Activated T-helper 9 cell treated with anti-CD3 and anti-CD28 coated beads, Interleukin-2, amount 50 U/mL, for 16 hours (primary cell): ENCODE results near the gene LFNG.

ENCODE experiments used
- DNase-seq: peaks from one replicate; pipeline ENCODE4 v3.0.0-alpha.2; 2020; ENCODE audit warnings: low read depth

LFNG gene, protein sequence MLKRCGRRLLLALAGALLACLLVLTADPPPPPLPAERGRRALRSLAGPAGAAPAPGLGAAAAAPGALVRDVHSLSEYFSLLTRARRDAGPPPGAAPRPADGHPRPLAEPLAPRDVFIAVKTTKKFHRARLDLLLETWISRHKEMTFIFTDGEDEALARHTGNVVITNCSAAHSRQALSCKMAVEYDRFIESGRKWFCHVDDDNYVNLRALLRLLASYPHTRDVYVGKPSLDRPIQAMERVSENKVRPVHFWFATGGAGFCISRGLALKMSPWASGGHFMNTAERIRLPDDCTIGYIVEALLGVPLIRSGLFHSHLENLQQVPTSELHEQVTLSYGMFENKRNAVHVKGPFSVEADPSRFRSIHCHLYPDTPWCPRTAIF

GRCh38 chr7:2519119-2519930 is at the start of gene LFNG:
TSS of gene LFNG (plus strand) at chr7:2519774. CDS start at chr7:2519862, 88 bp downstream.
- peak; percentile 79 for DNase-seq

GRCh38 chr7:2470204-2471021 is 49.2 kb upstream of the LFNG start:
- no peak for DNase-seq

- DNase-seq: no peak
Observed at GRCh38 chr7:2471022-2471329, 48.6 kb upstream of the LFNG start.

DNA sequence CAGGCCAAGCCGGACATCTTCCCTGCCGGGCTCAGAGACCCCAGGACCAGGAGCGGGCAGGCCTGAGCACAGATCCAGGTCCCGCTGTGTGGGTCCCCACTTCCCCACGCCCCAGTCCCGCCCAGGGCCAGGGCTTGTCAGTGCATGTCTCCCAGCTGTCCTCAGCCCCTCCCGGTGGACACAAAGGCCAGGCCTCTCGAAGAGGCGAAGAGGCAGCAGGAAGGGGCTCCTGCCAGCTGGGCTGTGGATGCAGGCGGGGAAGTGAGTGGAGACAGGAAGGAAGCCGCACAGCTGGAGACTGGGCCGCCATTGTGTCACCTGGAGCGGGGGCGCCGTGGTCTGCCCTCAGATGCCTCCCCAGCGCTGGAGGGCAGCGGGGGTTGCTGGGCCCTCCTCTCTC is 48.2 kb upstream of the LFNG start:
- no peak for DNase-seq

- no peak for DNase-seq
Observed at GRCh38 chr7:2472739-2473138, 46.8 kb upstream of the LFNG start.

GRCh38 chr7:2473496-2474180 is 45.9 kb upstream of the LFNG start:
- DNase-seq: no peak

DNA sequence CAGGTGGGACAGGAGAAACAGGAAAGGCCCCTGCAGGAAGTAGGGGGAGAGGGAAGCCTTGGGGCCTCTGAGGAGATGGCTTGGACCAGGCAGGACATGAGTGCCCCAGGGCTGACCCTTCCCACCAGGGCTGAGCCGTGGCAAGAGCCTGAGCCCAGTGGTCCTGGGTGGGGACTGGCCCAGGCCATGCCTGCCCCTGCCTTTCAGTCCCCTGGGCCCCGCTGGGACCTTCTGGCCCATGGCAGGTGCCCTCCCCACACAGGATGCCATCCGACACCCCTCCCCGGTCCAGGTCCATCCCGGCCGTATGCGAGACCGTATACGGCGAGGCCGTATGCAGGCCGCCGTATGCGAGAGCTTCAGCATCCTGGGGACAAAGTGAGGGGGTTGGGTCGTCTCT is 45.4 kb upstream of the LFNG start:
- no peak for DNase-seq

GRCh38 chr7:2474813-2475677 is 44.5 kb upstream of the LFNG start:
- no peak for DNase-seq

DNA sequence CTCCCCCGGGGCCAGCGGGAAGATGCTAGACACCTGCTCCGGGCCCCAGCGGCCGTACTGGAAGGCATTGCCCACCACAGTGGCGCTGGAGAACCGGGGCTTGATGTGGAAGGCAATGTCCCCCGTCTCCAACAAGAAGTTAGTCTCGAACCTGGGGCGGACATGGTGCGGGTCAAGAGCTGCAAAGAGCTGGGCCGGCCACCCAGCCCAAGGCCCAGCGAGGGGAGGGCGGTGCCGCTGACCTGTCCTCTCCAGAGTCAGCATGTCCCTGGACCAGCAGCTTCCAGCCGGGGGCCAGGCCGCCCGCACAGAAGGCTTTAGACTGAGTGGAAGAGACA is 43.9 kb upstream of the LFNG start:
- no peak for DNase-seq

DNA sequence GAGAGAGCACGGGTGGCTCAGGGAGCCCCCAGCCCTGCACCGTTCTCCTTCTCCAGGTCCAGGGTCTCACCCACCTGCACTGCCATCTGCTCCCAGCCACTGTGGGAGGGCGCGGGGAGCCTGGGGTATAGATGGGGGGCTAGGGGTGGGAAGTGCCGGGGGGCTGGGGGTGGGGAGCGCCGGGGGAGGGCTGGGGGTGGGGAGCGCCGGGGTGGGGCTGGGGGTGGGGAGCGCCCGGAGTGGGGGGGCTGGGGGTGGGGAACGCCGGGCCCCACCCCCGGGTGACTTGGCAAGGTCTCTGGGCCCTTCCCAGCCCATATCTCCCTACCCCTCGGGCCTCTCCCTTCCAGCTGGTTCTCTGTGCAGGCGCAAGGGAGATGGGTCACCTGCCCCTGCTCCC is 43.3 kb upstream of the LFNG start, which contains the start of gene GRIFIN:
Gene GRIFIN (minus strand): TSS at position 101 of the 400 bp plus-strand sequence. CDS start 15 bp downstream, at position 86.
- DNase-seq: no peak

DNA sequence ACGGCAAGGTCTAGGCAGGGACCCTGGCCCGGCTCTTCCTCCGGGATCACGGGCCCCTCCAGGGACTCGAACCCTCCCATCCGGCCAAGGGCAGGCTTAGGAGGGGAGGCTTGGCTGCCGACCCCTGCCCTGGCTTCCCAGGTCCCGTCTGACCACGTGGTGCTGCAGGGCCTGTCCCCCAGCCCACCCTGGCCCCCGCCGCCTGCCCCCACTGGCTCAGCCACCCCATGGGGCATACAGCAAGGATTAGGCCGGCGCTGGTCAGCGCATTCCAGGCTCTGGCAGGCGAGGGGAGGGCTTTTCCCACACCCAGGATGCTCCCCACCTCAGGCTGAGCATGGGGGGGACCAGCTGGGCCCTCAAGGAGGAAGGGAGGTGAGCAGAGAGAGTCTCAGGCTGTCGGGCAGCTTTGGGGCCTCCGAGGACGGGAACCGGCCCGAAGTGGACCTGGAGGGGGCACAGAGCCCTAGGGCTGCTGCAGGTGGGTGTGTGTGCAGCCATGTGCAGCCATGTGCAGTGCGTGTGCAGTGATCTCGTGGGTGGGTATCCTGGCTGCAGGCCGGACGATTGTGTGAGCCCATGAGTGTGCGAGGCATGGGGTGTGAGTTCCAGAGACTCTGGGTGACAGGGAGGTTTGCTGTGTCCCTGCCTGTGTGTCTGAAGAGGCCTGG is 42.7 kb upstream of the LFNG start:
- no peak for DNase-seq

- DNase-seq: peak; percentile 38
Observed at GRCh38 chr7:2477447-2478398, 41.9 kb upstream of the LFNG start.

GRCh38 chr7:2478399-2478785 is 41.2 kb upstream of the LFNG start:
- DNase-seq: no peak

DNA sequence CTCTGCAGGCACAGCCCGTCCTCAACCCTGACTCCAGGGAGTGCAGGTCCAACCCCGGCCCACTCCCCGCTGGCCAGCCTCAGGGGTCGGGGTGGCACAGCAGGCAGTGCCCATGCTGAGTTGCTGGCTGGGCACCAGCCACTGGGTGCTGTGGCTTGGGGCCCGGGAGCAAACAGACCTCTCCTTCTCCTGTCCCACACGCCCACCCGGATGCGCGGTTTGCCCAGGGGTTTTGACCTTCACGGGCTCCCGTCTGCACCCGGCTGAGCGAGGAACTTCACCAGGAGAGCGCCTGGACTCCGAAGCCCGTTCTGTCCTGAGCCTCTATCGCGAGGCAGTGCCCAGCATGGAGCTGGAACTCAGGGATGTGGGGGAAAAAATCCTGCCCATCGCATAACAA is 40.8 kb upstream of the LFNG start:
- no peak for DNase-seq

GRCh38 chr7:2479276-2480069 is 40.1 kb upstream of the LFNG start:
- DNase-seq: no peak

DNA sequence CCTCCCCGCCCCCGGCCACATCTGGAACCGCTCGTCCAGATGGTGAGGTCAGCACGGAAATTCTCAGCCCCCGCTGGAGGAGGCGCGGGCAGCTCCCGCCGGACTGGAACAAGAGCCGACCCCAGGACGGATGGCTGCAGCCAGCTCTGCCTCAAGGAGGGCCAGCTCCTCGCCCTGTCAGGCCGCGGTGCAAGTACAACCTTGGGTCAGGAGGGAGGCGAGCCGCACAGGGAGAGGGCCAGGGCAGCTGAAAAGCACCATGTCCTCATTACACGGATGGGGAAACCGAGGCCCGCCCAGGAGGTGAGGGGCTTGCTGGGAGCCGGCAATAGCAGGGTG is 39.5 kb upstream of the LFNG start:
- DNase-seq: no peak

DNA sequence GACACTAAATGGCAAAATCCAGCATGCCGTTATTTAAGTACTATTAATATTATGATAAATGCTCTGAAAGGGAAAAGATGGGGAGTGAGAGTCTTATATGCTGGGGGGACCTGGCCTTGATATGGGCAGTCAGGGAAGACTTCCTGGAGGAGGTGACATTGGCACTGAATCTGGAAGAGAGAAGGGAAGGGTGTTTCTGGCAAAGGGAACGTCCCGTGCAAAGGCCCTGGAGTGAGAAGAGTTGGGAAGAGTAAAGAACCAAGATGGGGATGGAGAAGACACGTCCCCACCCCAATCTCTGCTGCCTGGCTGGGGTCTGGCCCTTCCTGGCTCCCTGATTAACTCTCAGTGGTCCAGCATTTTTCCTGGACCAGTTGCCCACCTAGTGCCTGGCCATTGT is 38.4 kb upstream of the LFNG start:
- no peak for DNase-seq

- no peak for DNase-seq
Observed at GRCh38 chr7:2482725-2483451, 36.7 kb upstream of the LFNG start.
